A549 (cell line): ENCODE data around the gene DNPEP. TPM values are rescaled to one million over a fixed set of nuclear protein-coding genes. Genes with fewer than 3 reads are reported as not detected.

Experiments used
- ATAC-seq, 2 experiments: fragments of 200-7000 bp in 1 of 2; fragments of >200 bp in 1 of 2; cut with Nextera tagmentation in 1 of 2; cut with Tn5 transposase in 1 of 2; 3 replicates each; pipeline versions ENCODE4 v1.8.0 to v1.9.1; 2018 to 2020; ENCODE audit warnings: mild to moderate bottlenecking in 1 of 2, moderate library complexity in 1 of 2
- CTCF ChIA-PET: fragments of 300-600 bp; sonication (Branson Sonifier 250); formaldehyde crosslinking; extraction: SDS; loops from one replicate; lab custom pipeline; 2021; ENCODE audit warnings: antibody characterized with exemption, inconsistent platforms; lab: Yijun Ruan, JAX
- POLR2A ChIA-PET: fragments of 350-600 bp; formaldehyde crosslinking; extraction: SDS; loops from one replicate; lab custom pipeline; 2021; ENCODE audit warnings: antibody characterized with exemption, inconsistent platforms; lab: Yijun Ruan, JAX
- DNase-seq, 2 experiments: peaks; one replicate each; pipeline versions ENCODE4 v3.0.0 to v3.0.0-alpha.2; 2011 to 2016; ENCODE audit warnings: low read depth in 1 of 2, low spot score in 1 of 2
- FAIRE-seq: peaks from 2 replicates; lab custom pipeline; 2011; peaks lifted over from hg19 to GRCh38; lab: Jason Lieb, UNC
- H3K27ac ChIP-seq, 2 experiments: fragments of >200 bp; sonication (Bioruptor Twin); formaldehyde crosslinking; 3 replicates each; pipeline ENCODE4 v1.5.1; 2016 to 2017
- H3K4me1 ChIP-seq: fragments of >200 bp; sonication (Bioruptor Twin); formaldehyde crosslinking; 3 replicates; pipeline ENCODE4 v1.6.1; 2016
- H3K4me2 ChIP-seq: fragments of >200 bp; sonication (Bioruptor Twin); formaldehyde crosslinking; 3 replicates; pipeline ENCODE4 v1.6.1; 2016
- H3K4me3 ChIP-seq: fragments of >200 bp; sonication (Bioruptor Twin); formaldehyde crosslinking; 3 replicates; pipeline ENCODE4 v1.5.1; 2016
- H3K9me3 ChIP-seq: fragments of >200 bp; sonication (Bioruptor Twin); formaldehyde crosslinking; 3 replicates; pipeline ENCODE4 v1.6.1; 2016
- BHLHE40 ChIP-seq: IDR thresholded peaks from 2 replicates; pipeline ENCODE4 v1.6.1; 2012; ENCODE audit warnings: low read depth, low read length, inconsistent platforms
- CBX2 ChIP-seq: fragments of 200-600 bp; sonication (generic); IDR thresholded peaks from 2 replicates; pipeline ENCODE4 v1.6.1; 2016; ENCODE audit warnings: low read depth, mild to moderate bottlenecking, borderline replicate concordance
- CBX8 ChIP-seq: fragments of 200-600 bp; sonication (generic); IDR thresholded peaks from 2 replicates; pipeline ENCODE4 v1.6.1; 2016
- EHF ChIP-seq: fragments of 250-450 bp; sonication (Bioruptor Pico); IDR thresholded peaks from 2 replicates; pipeline ENCODE4 v1.5.0; 2020; ENCODE audit warnings: mild to moderate bottlenecking
- EHMT2 ChIP-seq: fragments of 200-600 bp; sonication (generic); IDR thresholded peaks from 2 replicates; pipeline ENCODE4 v1.6.1; 2016; ENCODE audit warnings: antibody characterized with exemption, low read depth, mild to moderate bottlenecking, moderate library complexity
- EP300 ChIP-seq, 2 experiments: fragments of >200 bp; sonication (Bioruptor Twin); formaldehyde crosslinking; IDR thresholded peaks; 2 replicates in 1 of 2; 3 replicates in 1 of 2; pipeline ENCODE4 v1.6.1; 2016 to 2017
- GATA3 ChIP-seq: IDR thresholded peaks from 2 replicates; pipeline ENCODE4 v1.6.1; 2012; ENCODE audit warnings: borderline replicate concordance
- HDAC2 ChIP-seq: fragments of 200-600 bp; sonication (generic); IDR thresholded peaks from 2 replicates; pipeline ENCODE4 v1.6.1; 2016
- HEYL ChIP-seq: fragments of 250-450 bp; sonication (Bioruptor Pico); IDR thresholded peaks from 2 replicates; pipeline ENCODE4 v1.8.0; 2021; ENCODE audit warnings: mild to moderate bottlenecking, moderate library complexity
- KDM1A ChIP-seq: fragments of 200-600 bp; sonication (generic); IDR thresholded peaks from 2 replicates; pipeline ENCODE4 v1.6.1; 2016; ENCODE audit warnings: low read depth, mild to moderate bottlenecking
- KDM5A ChIP-seq: fragments of 200-600 bp; sonication (generic); IDR thresholded peaks from 2 replicates; pipeline ENCODE4 v1.6.1; 2016; ENCODE audit warnings: antibody characterized with exemption, mild to moderate bottlenecking
- MAZ ChIP-seq: fragments of 150-350 bp; IDR thresholded peaks from 2 replicates; pipeline ENCODE4 v1.6.1; 2014; ENCODE audit warnings: antibody characterized with exemption, low read depth, low read length, borderline replicate concordance
- NFE2L2 ChIP-seq: fragments of 150-350 bp; conservative IDR thresholded peaks from 2 replicates; pipeline ENCODE4 v1.6.1; 2014; ENCODE audit warnings: low read length
- NR3C1 ChIP-seq: fragments of >200 bp; sonication (Bioruptor Twin); formaldehyde crosslinking; IDR thresholded peaks from 3 replicates; pipeline ENCODE4 v1.6.1; 2017
- PHF8 ChIP-seq: fragments of 200-600 bp; sonication (generic); IDR thresholded peaks from 2 replicates; pipeline ENCODE4 v1.6.1; 2016; ENCODE audit warnings: low read depth, mild to moderate bottlenecking, antibody characterized with exemption, moderate library complexity, borderline replicate concordance
- POLR2A ChIP-seq: IDR thresholded peaks from 2 replicates; pipeline ENCODE4 v1.6.1; 2012; ENCODE audit warnings: mild to moderate bottlenecking, low read length
- POLR2AphosphoS2 ChIP-seq: conservative IDR thresholded peaks from 2 replicates; pipeline ENCODE4 v1.6.1; 2012; ENCODE audit warnings: low read length, improper control_type of control experiment, inconsistent platforms
- RCOR1 ChIP-seq: fragments of 150-350 bp; IDR thresholded peaks from 2 replicates; pipeline ENCODE4 v1.6.1; 2014; ENCODE audit warnings: antibody characterized with exemption, low read length, low read depth
- RFX5 ChIP-seq: fragments of 450-650 bp; IDR thresholded peaks from 2 replicates; pipeline ENCODE4 v1.7.1; 2014; ENCODE audit warnings: antibody characterized with exemption, mild to moderate bottlenecking, moderate library complexity
- SMC3 ChIP-seq: fragments of >200 bp; sonication (Bioruptor Twin); formaldehyde crosslinking; IDR thresholded peaks from 3 replicates; pipeline ENCODE4 v1.6.1; 2018; ENCODE audit warnings: inconsistent platforms
- SREBF2 ChIP-seq: fragments of 450-650 bp; IDR thresholded peaks from 2 replicates; pipeline ENCODE4 v1.6.1; 2014; ENCODE audit warnings: mild to moderate bottlenecking, moderate library complexity
- ZNF302 ChIP-seq: fragments of 250-450 bp; sonication (Bioruptor Pico); IDR thresholded peaks from 2 replicates; pipeline ENCODE4 v1.9.0; 2021; ENCODE audit warnings: inconsistent platforms, mild to moderate bottlenecking, moderate library complexity
- WGBS: methylation state at CpG from one replicate; pipeline ENCODE4 v1.1.6; 2017; ENCODE audit errors: missing lambda C conversion rate; 5-methylcytosine and 5-hydroxymethylcytosine counted together
- polyA plus RNA-seq, 4 experiments: library from polyadenylated mRNA; depleted of rRNA in 3 of 4; stranded (reverse); fragments of >200 nt; fragmentation: RNase III in 1 of 4; extraction: RNeasy Plus Mini Kit Qiagen cat#74134 plus additional on column Dnase treatment in 1 of 4; gene quantifications; 2 replicates in 3 of 4; 3 replicates in 1 of 4; pipeline ENCODE4 v1.2.3, GENCODE V29; 2011 to 2017
- TF ChIP-seq, protein P1 (sequence below): IDR thresholded peaks from 2 replicates; pipeline ENCODE4 v1.6.1; 2012
- TF ChIP-seq, protein P2 (sequence below): fragments of >200 bp; sonication (Bioruptor Twin); formaldehyde crosslinking; IDR thresholded peaks from 3 replicates; pipeline ENCODE4 v1.5.1; 2016
- TF ChIP-seq, protein P3 (sequence below): fragments of >200 bp; sonication (Bioruptor Twin); formaldehyde crosslinking; IDR thresholded peaks from 3 replicates; pipeline ENCODE4 v1.6.1; 2016
- TF ChIP-seq, protein P4 (sequence below): fragments of 200-600 bp; sonication (generic); IDR thresholded peaks from 2 replicates; pipeline ENCODE4 v1.6.1; 2016; ENCODE audit warnings: antibody characterized with exemption, mild to moderate bottlenecking, moderate library complexity
- TF ChIP-seq, protein P5 (sequence below): fragments of 250-450 bp; sonication (Bioruptor Pico); IDR thresholded peaks from 2 replicates; pipeline ENCODE4 v1.5.0; 2020; ENCODE audit warnings: low read depth, mild to moderate bottlenecking, moderate library complexity

The DNPEP gene
- polyA plus RNA-seq, 2 of the 4 experiments (the other 2 are of a cell fraction), result 29.0 to 40.9 TPM

DNA sequence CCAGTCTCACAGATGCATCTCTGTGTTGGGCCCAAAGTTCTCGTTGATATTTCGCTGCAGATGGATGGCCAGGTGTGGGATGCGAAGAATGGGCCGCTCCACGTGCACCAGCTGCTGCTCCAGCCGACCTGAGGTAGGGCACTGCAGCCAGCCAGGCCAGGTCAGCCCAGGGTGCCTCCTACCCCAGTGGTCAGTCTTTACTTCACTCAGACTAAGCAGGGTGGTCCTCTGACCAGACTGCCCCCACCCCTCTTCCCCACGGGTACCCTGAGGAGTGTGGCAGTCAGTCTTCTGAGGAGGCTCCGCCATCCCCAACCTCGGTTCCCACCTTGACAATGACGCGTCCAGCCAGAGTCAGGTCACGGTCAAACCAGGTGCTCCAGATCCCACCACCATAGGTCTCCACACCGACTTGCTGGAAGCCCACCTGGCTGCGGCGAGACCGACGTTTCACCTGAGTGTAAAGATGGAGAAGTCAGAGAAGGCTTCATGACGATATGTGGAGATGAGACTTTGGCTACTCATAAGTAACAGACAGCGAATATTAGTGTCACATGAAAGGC is 1.7 kb downstream of the DNPEP start:
- H3K27ac ChIP-seq, result no peak overlapping the region
- TF ChIP-seq EP300 (IDR thresholded peaks at IDR 0.05), result no peak
- no peak for TF ChIP-seq EHF (CRISPR knock-in tag)
- no peak for TF ChIP-seq SREBF2
- TF ChIP-seq ZNF302 (CRISPR knock-in tag), result no peak
- no peak for TF ChIP-seq KDM1A
- no peak for TF ChIP-seq CBX2
- TF ChIP-seq KDM5A, result no peak
- no peak for TF ChIP-seq MAZ
- no peak for TF ChIP-seq EHMT2
- TF ChIP-seq HDAC2, result no peak
- TF ChIP-seq NR3C1, result no peak
- no peak for TF ChIP-seq POLR2AphosphoS2
- TF ChIP-seq, protein P1, sequence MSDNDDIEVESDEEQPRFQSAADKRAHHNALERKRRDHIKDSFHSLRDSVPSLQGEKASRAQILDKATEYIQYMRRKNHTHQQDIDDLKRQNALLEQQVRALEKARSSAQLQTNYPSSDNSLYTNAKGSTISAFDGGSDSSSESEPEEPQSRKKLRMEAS, result no peak
- TF ChIP-seq BHLHE40, result no peak
- no peak for TF ChIP-seq SMC3
- TF ChIP-seq RCOR1, result no peak
- TF ChIP-seq, all 56 proteins: peak for 0
- H3K4me1 ChIP-seq, result peaks cover 9% of the 10 kb centered on the region
- H3K4me2 ChIP-seq, result no peak overlapping the region
- FAIRE-seq, result no peak
- 96% methylated on average over 18 of the region's 19 CpGs for WGBS
- no peak for DNase-seq
- no peaks in the 10 kb centered on the region for H3K9me3 ChIP-seq
- ChIA-PET CTCF (interaction anchor here (1.3 to 3.4 kb wide), 3 partner anchors 15 to 328 kb away, joined by 3 to 13 read pairs (median 4); no protein-coding TSS in a partner anchor), POLR2A (no interaction called here)
- ATAC-seq, result no peak
- no peak overlapping the region for H3K4me3 ChIP-seq

DNA sequence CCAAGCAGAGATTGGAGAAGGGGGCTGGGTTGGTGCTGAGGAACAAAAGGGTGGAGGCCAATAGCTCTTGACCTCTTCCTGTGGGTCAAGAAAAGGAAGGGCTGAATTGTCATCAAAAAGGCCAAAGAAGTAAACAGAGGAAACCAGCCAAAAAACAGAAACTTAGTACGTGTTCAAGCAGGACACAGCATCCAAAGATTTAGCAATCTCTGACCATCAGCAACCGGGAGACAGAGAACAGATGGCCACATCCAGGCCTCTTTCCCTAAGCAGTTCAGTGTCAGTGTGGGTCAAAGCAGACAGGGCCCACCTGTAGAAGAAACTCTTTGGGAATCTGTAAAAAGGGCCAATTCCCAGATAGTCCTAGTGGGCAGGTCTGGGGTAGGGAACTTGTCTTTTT is 2.9 kb downstream of the DNPEP start:
- Histone ChIP-seq H3K4me1 (peaks cover 9% of the 10 kb centered on the region), H3K9me3 (no peaks in the 10 kb centered on the region), H3K4me3 (no peak overlapping the region), H3K4me2 (no peak overlapping the region), H3K27ac (no peak overlapping the region)
- no peak for FAIRE-seq
- CTCF ChIA-PET, result interaction anchor here (0.6 to 1.5 kb wide), 2 partner anchors 70 to 107 kb away, joined by 3 read pairs; no protein-coding TSS in a partner anchor
- WGBS, result 91% methylated on average over 2 of the region's 2 CpGs
- POLR2A ChIA-PET, result no interaction called here
- no peak for DNase-seq
- no peak for ATAC-seq
- TF ChIP-seq, protein P2, sequence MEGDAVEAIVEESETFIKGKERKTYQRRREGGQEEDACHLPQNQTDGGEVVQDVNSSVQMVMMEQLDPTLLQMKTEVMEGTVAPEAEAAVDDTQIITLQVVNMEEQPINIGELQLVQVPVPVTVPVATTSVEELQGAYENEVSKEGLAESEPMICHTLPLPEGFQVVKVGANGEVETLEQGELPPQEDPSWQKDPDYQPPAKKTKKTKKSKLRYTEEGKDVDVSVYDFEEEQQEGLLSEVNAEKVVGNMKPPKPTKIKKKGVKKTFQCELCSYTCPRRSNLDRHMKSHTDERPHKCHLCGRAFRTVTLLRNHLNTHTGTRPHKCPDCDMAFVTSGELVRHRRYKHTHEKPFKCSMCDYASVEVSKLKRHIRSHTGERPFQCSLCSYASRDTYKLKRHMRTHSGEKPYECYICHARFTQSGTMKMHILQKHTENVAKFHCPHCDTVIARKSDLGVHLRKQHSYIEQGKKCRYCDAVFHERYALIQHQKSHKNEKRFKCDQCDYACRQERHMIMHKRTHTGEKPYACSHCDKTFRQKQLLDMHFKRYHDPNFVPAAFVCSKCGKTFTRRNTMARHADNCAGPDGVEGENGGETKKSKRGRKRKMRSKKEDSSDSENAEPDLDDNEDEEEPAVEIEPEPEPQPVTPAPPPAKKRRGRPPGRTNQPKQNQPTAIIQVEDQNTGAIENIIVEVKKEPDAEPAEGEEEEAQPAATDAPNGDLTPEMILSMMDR, result no peak
- TF ChIP-seq PHF8 (no peak), POLR2AphosphoS2 (no peak), CBX8 (no peak), CBX2 (no peak), EP300 (IDR thresholded peaks at IDR 0.05) (no peak), GATA3 (no peak), NFE2L2 (no peak), HEYL (CRISPR knock-in tag) (no peak), RFX5 (no peak), POLR2A (no peak)
- TF ChIP-seq, protein P3, sequence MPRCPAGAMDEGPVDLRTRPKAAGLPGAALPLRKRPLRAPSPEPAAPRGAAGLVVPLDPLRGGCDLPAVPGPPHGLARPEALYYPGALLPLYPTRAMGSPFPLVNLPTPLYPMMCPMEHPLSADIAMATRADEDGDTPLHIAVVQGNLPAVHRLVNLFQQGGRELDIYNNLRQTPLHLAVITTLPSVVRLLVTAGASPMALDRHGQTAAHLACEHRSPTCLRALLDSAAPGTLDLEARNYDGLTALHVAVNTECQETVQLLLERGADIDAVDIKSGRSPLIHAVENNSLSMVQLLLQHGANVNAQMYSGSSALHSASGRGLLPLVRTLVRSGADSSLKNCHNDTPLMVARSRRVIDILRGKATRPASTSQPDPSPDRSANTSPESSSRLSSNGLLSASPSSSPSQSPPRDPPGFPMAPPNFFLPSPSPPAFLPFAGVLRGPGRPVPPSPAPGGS, result no peak
- TF ChIP-seq, protein P4, sequence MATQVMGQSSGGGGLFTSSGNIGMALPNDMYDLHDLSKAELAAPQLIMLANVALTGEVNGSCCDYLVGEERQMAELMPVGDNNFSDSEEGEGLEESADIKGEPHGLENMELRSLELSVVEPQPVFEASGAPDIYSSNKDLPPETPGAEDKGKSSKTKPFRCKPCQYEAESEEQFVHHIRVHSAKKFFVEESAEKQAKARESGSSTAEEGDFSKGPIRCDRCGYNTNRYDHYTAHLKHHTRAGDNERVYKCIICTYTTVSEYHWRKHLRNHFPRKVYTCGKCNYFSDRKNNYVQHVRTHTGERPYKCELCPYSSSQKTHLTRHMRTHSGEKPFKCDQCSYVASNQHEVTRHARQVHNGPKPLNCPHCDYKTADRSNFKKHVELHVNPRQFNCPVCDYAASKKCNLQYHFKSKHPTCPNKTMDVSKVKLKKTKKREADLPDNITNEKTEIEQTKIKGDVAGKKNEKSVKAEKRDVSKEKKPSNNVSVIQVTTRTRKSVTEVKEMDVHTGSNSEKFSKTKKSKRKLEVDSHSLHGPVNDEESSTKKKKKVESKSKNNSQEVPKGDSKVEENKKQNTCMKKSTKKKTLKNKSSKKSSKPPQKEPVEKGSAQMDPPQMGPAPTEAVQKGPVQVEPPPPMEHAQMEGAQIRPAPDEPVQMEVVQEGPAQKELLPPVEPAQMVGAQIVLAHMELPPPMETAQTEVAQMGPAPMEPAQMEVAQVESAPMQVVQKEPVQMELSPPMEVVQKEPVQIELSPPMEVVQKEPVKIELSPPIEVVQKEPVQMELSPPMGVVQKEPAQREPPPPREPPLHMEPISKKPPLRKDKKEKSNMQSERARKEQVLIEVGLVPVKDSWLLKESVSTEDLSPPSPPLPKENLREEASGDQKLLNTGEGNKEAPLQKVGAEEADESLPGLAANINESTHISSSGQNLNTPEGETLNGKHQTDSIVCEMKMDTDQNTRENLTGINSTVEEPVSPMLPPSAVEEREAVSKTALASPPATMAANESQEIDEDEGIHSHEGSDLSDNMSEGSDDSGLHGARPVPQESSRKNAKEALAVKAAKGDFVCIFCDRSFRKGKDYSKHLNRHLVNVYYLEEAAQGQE, result no peak
- TF ChIP-seq, protein P5, sequence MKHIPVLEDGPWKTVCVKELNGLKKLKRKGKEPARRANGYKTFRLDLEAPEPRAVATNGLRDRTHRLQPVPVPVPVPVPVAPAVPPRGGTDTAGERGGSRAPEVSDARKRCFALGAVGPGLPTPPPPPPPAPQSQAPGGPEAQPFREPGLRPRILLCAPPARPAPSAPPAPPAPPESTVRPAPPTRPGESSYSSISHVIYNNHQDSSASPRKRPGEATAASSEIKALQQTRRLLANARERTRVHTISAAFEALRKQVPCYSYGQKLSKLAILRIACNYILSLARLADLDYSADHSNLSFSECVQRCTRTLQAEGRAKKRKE (CRISPR knock-in tag), result no peak
